ENCODE results near the gene SPRYD4.

- TF ChIP-seq CTCF (IDR thresholded peaks at IDR 0.05), result no peak
- no peak for TF ChIP-seq POLR2A (IDR thresholded peaks at IDR 0.05)
Measured at GRCh38 chr12:56462565-56462964, 5.8 kb upstream of the SPRYD4 start.
